ENCODE data around the gene SLC7A5. TPM values are rescaled to one million over a fixed set of nuclear protein-coding genes. Genes with fewer than 3 reads are reported as not detected.
A peak's percentile ranks its signal among the peaks of the same experiment; 100 is the strongest.

The SLC7A5 gene
- total RNA-seq, 2 experiments from 2014 or later = 114 to 220 TPM

- H3K4me1 Mint-ChIP-seq = peaks cover 9% of the 10 kb centered on the region
- DNase-seq (no peak), ATAC-seq (peak; percentile 17)
- no peaks in the 10 kb centered on the region for H3K9me3 Mint-ChIP-seq (ENCODE audit: low read depth)
- H3K27ac Mint-ChIP-seq = no peak overlapping the region
- peaks cover 14% of the 10 kb centered on the region for H3K36me3 Mint-ChIP-seq
- CTCF ChIA-PET = interaction anchor here (1.2 to 8.8 kb wide), 2 partner anchors 23 to 65 kb away, joined by 3 to 113 read pairs; no protein-coding TSS in a partner anchor
- H3K27me3 Mint-ChIP-seq = no peaks in the 10 kb centered on the region
- no peak overlapping the region for H3K4me3 Mint-ChIP-seq
Measured at GRCh38 chr16:87845213-87845612, 24.1 kb downstream of the SLC7A5 start.

- ATAC-seq = no peak
- Mint-ChIP-seq H3K4me1 (peaks cover 7% of the 10 kb centered on the region), H3K27ac (no peak overlapping the region), H3K36me3 (peaks cover 16% of the 10 kb centered on the region), H3K27me3 (no peaks in the 10 kb centered on the region), H3K9me3 (ENCODE audit: low read depth) (no peaks in the 10 kb centered on the region), H3K4me3 (no peak overlapping the region)
- DNase-seq = no peak
- CTCF ChIA-PET = no interaction called here
Measured at GRCh38 chr16:87844809-87845208, 24.5 kb downstream of the SLC7A5 start.

- DNase-seq (no peak), ATAC-seq (no peak)
- H3K27ac Mint-ChIP-seq = no peak overlapping the region
- peaks cover 22% of the 10 kb centered on the region for H3K36me3 Mint-ChIP-seq
- no peaks in the 10 kb centered on the region for H3K27me3 Mint-ChIP-seq
- peaks cover 7% of the 10 kb centered on the region for H3K4me1 Mint-ChIP-seq
- H3K9me3 Mint-ChIP-seq (ENCODE audit: low read depth) = no peaks in the 10 kb centered on the region
- CTCF ChIA-PET = no interaction called here
- H3K4me3 Mint-ChIP-seq = no peak overlapping the region
Measured at GRCh38 chr16:87844120-87844733, 25.1 kb downstream of the SLC7A5 start.

GRCh38 chr16:87843678-87844105, 25.6 kb downstream of the SLC7A5 start:
- H3K9me3 Mint-ChIP-seq (ENCODE audit: low read depth) = no peaks in the 10 kb centered on the region
- no peak overlapping the region for H3K4me3 Mint-ChIP-seq
- ATAC-seq (no peak), DNase-seq (no peak)
- H3K27ac Mint-ChIP-seq = peak overlapping the region; percentile 71
- CTCF ChIA-PET = no interaction called here
- H3K36me3 Mint-ChIP-seq = peaks cover 19% of the 10 kb centered on the region
- H3K4me1 Mint-ChIP-seq = peaks cover 7% of the 10 kb centered on the region
- H3K27me3 Mint-ChIP-seq = no peaks in the 10 kb centered on the region

- Mint-ChIP-seq H3K27ac (no peak overlapping the region), H3K4me3 (no peak overlapping the region), H3K4me1 (peaks cover 4% of the 10 kb centered on the region), H3K36me3 (peaks cover 15% of the 10 kb centered on the region), H3K27me3 (no peaks in the 10 kb centered on the region), H3K9me3 (ENCODE audit: low read depth) (no peaks in the 10 kb centered on the region)
- ATAC-seq = no peak
- no peak for DNase-seq
- CTCF ChIA-PET = interaction anchor here (1.1 to 5.2 kb wide), 2 partner anchors 8 to 62 kb away, joined by 6 to 26 read pairs; no protein-coding TSS in a partner anchor
Measured at GRCh38 chr16:87842209-87842869, 27.0 kb downstream of the SLC7A5 start.

- Mint-ChIP-seq H3K36me3 (peaks cover 19% of the 10 kb centered on the region), H3K4me1 (peaks cover 4% of the 10 kb centered on the region), H3K9me3 (ENCODE audit: low read depth) (no peaks in the 10 kb centered on the region), H3K27me3 (no peaks in the 10 kb centered on the region), H3K4me3 (no peak overlapping the region), H3K27ac (no peak overlapping the region)
- DNase-seq (no peak), ATAC-seq (no peak)
- CTCF ChIA-PET = interaction anchor here (1.1 to 5.2 kb wide), 2 partner anchors 9 to 62 kb away, joined by 6 to 26 read pairs; no protein-coding TSS in a partner anchor
Measured at GRCh38 chr16:87841340-87842208, 27.7 kb downstream of the SLC7A5 start.

- CTCF ChIA-PET = interaction anchor here (0.8 to 5.2 kb wide), 2 partner anchors 9 to 60 kb away, joined by 4 to 26 read pairs; no protein-coding TSS in a partner anchor
- no peaks in the 10 kb centered on the region for H3K9me3 Mint-ChIP-seq (ENCODE audit: low read depth)
- peaks cover 20% of the 10 kb centered on the region for H3K36me3 Mint-ChIP-seq
- no peak for DNase-seq
- H3K4me1 Mint-ChIP-seq = peaks cover 4% of the 10 kb centered on the region
- H3K4me3 Mint-ChIP-seq = no peak overlapping the region
- no peak for ATAC-seq
- H3K27me3 Mint-ChIP-seq = no peaks in the 10 kb centered on the region
- H3K27ac Mint-ChIP-seq = no peak overlapping the region
Measured at GRCh38 chr16:87840271-87840978, 28.9 kb downstream of the SLC7A5 start.

GRCh38 chr16:87839542-87840270, 29.6 kb downstream of the SLC7A5 start:
- CTCF ChIA-PET = interaction anchor here (1.0 to 5.2 kb wide), 5 partner anchors 10 to 60 kb away, joined by 3 to 26 read pairs (median 4); no protein-coding TSS in a partner anchor
- no peaks in the 10 kb centered on the region for H3K9me3 Mint-ChIP-seq (ENCODE audit: low read depth)
- DNase-seq = no peak
- no peak overlapping the region for H3K27ac Mint-ChIP-seq
- H3K27me3 Mint-ChIP-seq = no peaks in the 10 kb centered on the region
- peaks cover 2% of the 10 kb centered on the region for H3K4me1 Mint-ChIP-seq
- peaks cover 18% of the 10 kb centered on the region for H3K36me3 Mint-ChIP-seq
- H3K4me3 Mint-ChIP-seq = no peak overlapping the region
- ATAC-seq = no peak

GRCh38 chr16:87838643-87839541, 30.4 kb downstream of the SLC7A5 start:
- ATAC-seq (no peak), DNase-seq (no peak)
- Mint-ChIP-seq H3K4me3 (no peak overlapping the region), H3K36me3 (peaks cover 21% of the 10 kb centered on the region), H3K9me3 (ENCODE audit: low read depth) (no peaks in the 10 kb centered on the region), H3K27ac (no peak overlapping the region), H3K27me3 (no peaks in the 10 kb centered on the region), H3K4me1 (peaks cover 1% of the 10 kb centered on the region)
- CTCF ChIA-PET = interaction anchor here (1.0 to 5.2 kb wide), 5 partner anchors 11 to 59 kb away, joined by 3 to 26 read pairs (median 4); no protein-coding TSS in a partner anchor

GRCh38 chr16:87837627-87838289, 31.5 kb downstream of the SLC7A5 start:
- H3K27me3 Mint-ChIP-seq = no peaks in the 10 kb centered on the region
- H3K36me3 Mint-ChIP-seq = peaks cover 21% of the 10 kb centered on the region
- no peak overlapping the region for H3K4me3 Mint-ChIP-seq

More at GRCh38 chr16:87837627-87838289, 31.5 kb downstream of the SLC7A5 start:
- CTCF ChIA-PET = interaction anchor here (1.8 kb wide), 1 partner anchor 10 kb away, joined by 5 read pairs; no protein-coding TSS in a partner anchor
- Mint-ChIP-seq H3K9me3 (ENCODE audit: low read depth) (no peaks in the 10 kb centered on the region), H3K27ac (no peak overlapping the region), H3K4me1 (no peaks in the 10 kb centered on the region)
- ATAC-seq = no peak
- DNase-seq = no peak

Measured in activated CD8-positive, alpha-beta memory T cell treated with anti-CD3 and anti-CD28 coated beads, Interleukin-2, amount 10 ng/mL, durations not matched to agents 7 days and 5 days (primary cell).